Activated T-cell treated with anti-CD3 and anti-CD28 coated beads for 24 hours (primary cell): ENCODE data around the gene METTL1.
"Not testable (repeated sequence)": the region's sequence is repeated elsewhere in the genome, so short reads cannot be mapped to it uniquely, and the experiment has no call there.

Experiments used
- DNase-seq: peaks from one replicate; pipeline ENCODE4 v3.0.0-alpha.2; 2020; ENCODE audit warnings: low read depth

METTL1 gene

DNA sequence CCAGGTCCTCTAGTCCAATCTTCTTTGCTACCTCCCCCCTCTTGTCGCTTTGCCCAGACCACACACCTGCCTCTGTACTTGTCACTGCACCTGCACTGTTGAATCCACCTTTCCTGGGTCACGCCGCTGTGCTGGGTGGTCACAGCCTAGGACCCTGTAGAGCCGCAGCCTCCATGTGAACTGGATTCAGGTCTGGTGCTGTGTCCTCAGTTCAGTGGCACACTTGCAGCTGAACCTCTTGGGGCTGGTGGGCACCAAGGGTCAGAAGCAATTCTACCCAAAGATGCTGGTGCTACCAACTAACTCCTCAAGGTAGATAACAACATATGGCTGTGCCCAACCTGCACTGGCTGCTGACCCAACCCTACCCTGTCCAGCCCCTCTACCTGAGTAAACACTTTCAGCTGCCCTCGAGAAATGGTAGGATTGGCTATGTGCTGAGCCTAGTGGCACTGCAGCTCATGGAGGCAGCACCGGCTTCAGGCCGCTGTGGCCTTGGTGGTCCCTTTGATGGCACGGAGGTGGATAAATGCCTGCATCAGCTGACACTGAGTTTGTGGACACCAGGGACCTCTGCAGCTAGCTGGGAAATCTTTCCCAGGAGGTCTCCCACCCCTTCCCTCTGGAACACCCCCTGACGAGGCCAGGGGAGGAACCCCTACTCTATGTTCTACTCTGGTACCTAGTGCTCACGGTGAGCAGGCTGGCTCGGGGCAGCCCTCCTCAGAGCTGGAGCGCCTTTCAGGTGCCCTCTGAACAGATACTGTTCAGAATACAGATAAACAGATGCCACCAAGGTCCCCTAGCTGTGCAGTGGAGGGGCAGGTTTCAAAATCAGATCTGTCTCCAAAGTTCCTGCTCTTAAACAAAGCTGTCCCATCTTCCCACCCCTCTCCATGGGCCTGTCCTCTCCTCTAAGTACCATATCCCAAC lies 47.6 kb downstream of the METTL1 start:
- DNase-seq = no peak

DNA sequence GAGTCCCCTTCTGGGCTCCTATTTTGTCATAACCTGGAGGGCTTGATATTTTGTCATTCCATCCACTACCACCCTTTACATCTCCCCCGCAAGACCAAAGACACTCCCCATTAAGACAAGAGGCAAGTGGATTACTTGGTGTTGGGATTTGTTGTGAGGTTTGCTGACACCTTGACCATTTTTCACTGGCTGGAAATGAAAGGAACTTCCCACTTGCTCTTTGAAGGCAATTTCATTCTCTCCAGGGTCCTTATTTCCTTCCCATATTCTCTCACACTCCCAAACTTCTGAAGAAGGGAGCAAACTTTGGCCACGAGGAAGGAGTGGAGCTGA lies 48.3 kb downstream of the METTL1 start:
- DNase-seq = no peak

DNA sequence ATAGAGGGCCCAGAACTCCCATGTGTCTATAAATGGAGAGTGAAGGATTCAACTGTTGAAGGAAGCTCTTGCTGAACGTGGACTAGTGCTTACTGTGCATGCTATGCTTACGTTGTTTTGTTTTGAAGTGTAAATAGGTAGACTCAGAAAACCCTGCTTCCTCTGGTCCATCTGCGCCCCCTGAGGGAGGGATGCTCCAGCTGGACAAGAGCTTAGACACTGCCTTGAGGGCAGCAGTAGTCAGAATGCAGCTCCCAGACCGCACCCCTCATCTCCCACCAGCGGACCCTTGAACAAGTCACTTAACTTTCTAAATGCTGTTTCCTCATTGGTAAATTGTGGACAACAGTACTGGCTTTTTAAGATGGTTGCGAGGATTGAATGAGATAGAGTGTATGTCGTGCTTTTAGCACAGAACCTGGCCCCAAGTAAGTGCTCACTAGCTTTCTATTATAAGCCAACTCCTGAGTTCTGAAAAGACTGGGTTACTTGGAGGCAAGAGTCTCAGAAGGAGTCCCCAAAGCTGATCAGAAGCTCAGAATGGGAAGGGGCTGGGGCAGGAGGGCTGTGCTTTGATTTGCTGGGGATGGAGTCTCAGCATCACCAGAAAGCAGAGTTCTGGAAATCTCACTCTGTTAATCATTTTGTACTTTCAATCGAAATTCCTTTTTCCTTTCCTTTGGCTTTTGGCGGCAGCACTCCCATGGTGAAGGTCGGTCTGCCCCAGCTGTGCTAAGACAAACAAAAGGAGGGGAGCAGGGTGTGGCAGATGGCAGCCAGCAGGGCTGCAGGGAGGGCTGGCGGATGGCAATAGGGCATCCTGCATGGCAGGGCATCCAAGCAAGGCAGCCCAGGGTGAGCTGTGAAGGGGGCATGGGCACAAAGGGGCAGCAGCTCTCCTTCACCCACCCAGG lies 48.9 kb downstream of the METTL1 start:
- DNase-seq = no peak

DNA sequence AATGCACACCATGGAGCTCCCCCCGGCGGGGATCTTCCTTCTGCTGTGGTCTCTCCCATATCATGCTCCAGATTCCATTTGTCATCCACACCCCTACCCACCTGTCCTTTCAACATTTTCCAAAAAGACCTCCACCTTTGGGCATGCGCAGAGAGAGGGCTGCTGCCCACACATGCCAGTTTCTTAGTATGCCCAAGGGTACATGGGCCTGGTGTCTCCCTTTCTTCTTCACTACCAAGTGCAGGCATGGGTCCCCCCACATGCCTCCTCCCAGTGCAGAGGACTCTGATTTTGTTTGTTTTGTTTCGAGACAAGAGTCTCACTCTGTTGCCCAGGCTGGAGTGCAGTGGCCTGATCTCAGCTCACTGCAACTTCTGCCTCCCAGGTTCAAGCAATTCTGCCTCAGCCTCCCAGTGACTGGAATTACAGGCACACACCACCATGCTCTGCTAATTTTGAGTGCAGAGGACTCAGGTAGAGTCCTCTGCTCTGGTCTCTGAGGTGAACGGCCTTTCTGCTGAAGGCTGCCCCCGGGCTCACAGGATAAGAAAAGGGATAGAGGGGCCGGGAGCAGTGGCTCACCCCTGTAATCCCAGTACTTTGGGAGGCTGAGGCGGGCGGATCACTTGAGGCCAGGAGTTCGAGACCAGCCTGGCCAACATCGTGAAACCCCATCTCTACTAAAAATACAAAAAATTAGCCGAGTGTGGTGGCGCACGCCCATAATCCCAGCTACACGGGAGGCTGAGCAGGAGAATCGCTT lies 49.9 kb downstream of the METTL1 start:
- DNase-seq = not testable (repeated sequence)

DNA sequence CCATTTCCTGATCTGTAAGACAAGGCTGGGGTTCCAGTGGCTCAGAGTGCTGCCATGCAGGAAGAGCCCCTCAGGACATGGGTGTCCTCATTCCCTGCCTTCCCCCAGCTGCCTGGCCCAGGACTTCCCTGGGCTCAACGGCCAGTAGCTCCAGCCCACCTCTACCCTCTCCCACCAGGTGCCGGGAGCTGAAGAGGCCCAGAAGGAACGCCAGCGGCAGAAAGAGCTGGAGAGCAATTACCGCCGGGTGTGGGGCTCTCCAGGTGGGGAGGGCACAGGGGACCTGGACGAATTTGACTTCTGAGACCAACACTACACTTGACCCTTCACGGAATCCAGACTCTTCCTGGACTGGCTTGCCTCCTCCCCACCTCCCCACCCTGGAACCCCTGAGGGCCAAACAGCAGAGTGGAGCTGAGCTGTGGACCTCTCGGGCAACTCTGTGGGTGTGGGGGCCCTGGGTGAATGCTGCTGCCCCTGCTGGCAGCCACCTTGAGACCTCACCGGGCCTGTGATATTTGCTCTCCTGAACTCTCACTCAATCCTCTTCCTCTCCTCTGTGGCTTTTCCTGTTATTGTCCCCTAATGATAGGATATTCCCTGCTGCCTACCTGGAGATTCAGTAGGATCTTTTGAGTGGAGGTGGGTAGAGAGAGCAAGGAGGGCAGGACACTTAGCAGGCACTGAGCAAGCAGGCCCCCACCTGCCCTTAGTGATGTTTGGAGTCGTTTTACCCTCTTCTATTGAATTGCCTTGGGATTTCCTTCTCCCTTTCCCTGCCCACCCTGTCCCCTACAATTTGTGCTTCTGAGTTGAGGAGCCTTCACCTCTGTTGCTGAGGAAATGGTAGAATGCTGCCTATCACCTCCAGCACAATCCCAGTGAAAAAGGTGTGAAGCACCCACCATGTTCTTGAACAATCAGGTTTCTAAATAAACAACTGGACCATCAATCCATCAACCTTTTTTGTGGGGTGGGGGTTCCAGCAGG lies 51.0 kb downstream of the METTL1 start:
- DNase-seq = no peak

DNA sequence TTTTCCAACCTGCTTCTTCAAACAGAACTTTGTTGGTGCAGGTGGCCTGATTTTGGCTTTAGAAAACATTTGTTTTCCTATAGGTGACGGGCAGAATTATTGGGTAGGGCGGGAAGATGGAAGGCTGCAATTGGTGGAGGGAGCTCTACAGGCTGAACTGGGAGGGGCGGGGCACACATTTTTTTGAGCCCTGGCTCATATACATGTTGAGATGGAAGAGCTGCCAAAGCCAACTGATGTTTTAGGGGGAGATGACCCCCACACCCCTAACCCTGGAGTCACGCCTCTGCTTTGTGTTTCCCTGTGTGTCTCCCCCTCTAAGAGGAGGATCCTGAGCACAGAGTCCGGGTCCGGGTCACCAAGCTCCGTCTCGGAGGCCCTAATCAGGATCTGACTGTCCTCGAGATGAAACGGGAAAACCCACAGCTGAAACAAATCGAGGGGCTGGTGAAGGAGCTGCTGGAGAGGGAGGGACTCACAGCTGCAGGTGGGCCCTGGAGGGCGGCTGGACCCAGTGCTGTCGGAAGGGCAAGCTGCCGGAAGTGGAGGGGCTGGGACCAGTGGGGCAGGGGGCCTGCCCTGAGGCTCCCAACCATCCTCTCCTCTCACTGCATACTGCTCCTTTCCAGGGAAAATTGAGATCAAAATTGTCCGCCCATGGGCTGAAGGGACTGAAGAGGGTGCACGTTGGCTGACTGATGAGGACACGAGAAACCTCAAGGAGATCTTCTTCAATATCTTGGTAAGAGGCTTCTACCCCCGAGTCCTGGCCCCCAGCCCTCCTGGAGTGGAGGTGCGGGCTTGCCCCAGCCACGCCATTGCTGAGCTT lies 51.9 kb downstream of the METTL1 start:
- DNase-seq = no peak

- no peak for DNase-seq
Observed at GRCh38 chr12:57718641-57719528, 53.0 kb downstream of the METTL1 start.
